ENCODE results near the gene SELENOK.

The SELENOK gene

GRCh38 chr3:53841296-53841695 lies 50.4 kb downstream of the SELENOK start:
- peak; percentile 35 for DNase-seq

GRCh38 chr3:53837331-53837730 lies 54.3 kb downstream of the SELENOK start:
- peak; percentile 42 for DNase-seq

- DNase-seq, result peak; percentile 29
Observed at GRCh38 chr3:53836084-53836872, 55.4 kb downstream of the SELENOK start.

- DNase-seq, result no peak
Observed at GRCh38 chr3:53835257-53835656, 56.4 kb downstream of the SELENOK start.

- no peak for DNase-seq
Observed at GRCh38 chr3:53834429-53835095, 57.1 kb downstream of the SELENOK start.
